ENCODE results near the gene MTRR. TPM values are rescaled to one million over a fixed set of nuclear protein-coding genes. Genes with fewer than 3 reads are reported as not detected.

The MTRR gene
- 10 to 100 TPM; 52.9 to 55.0 TPM for total RNA-seq

- ChIA-PET CTCF (interaction anchor here (1.0 to 1.6 kb wide), 2 partner anchors 11 to 12 kb away, joined by 4 to 6 read pairs; no protein-coding TSS in a partner anchor), POLR2A (interaction anchor here (0.7 to 1.3 kb wide), 3 partner anchors 9 to 12 kb away, joined by 3 to 8 read pairs (median 6); no protein-coding TSS in a partner anchor)
These were observed at the start of gene MTRR, which contains the start of gene FASTKD3 for GRCh38 chr5:7868773-7869473. TSS of gene MTRR (plus strand) at chr5:7869148. CDS start at chr5:7870795, 1,647 bp downstream. TSS of gene FASTKD3 (minus strand) at chr5:7869031. CDS start at chr5:7868083, 948 bp downstream.

- ChIA-PET POLR2A (no interaction called here), CTCF (no interaction called here)
These were observed 46.5 kb upstream of the MTRR start for GRCh38 chr5:7822449-7822848.

- CTCF ChIA-PET: interaction anchor here (0.9 kb wide), 1 partner anchor 25 kb away, joined by 5 read pairs; no protein-coding TSS in a partner anchor
These were observed 45.4 kb upstream of the MTRR start for GRCh38 chr5:7823594-7823993.

GRCh38 chr5:7824995-7825394, 44.0 kb upstream of the MTRR start:
- ChIA-PET CTCF (interaction anchor here (1.2 kb wide), 1 partner anchor 8 kb away, joined by 4 read pairs; no protein-coding TSS in a partner anchor), POLR2A (no interaction called here)

More at GRCh38 chr5:7823594-7823993, 45.4 kb upstream of the MTRR start:
- POLR2A ChIA-PET: no interaction called here

GRCh38 chr5:7825630-7826029, 43.3 kb upstream of the MTRR start:
- ChIA-PET CTCF (interaction anchor here (1.2 kb wide), 1 partner anchor 9 kb away, joined by 4 read pairs; no protein-coding TSS in a partner anchor), POLR2A (no interaction called here)

- CTCF ChIA-PET: no interaction called here
- POLR2A ChIA-PET: no interaction called here
These were observed 41.3 kb upstream of the MTRR start for GRCh38 chr5:7827610-7828009.

GRCh38 chr5:7828269-7828668, 40.7 kb upstream of the MTRR start:
- ChIA-PET POLR2A (no interaction called here), CTCF (no interaction called here)

GRCh38 chr5:7834982-7835381, 34.0 kb upstream of the MTRR start:
- POLR2A ChIA-PET: no interaction called here
- CTCF ChIA-PET: no interaction called here

- ChIA-PET POLR2A (no interaction called here), CTCF (no interaction called here)
These were observed 31.5 kb upstream of the MTRR start for GRCh38 chr5:7837403-7837802.

GRCh38 chr5:7842531-7842930, 26.4 kb upstream of the MTRR start:
- ChIA-PET POLR2A (no interaction called here), CTCF (no interaction called here)

- ChIA-PET CTCF (no interaction called here), POLR2A (no interaction called here)
These were observed 24.0 kb upstream of the MTRR start for GRCh38 chr5:7844901-7845300.

GRCh38 chr5:7845557-7845956, 23.4 kb upstream of the MTRR start:
- ChIA-PET CTCF (no interaction called here), POLR2A (no interaction called here)

- POLR2A ChIA-PET: no interaction called here
- CTCF ChIA-PET: interaction anchor here (0.6 kb wide), 1 partner anchor 29 kb away, joined by 7 read pairs; no protein-coding TSS in a partner anchor
These were observed 22.6 kb upstream of the MTRR start for GRCh38 chr5:7846327-7846726.

- POLR2A ChIA-PET: no interaction called here
- CTCF ChIA-PET: no interaction called here
These were observed 20.7 kb upstream of the MTRR start for GRCh38 chr5:7848296-7848695.

GRCh38 chr5:7849681-7850394, 19.1 kb upstream of the MTRR start:
- POLR2A ChIA-PET: no interaction called here
- CTCF ChIA-PET: no interaction called here

- CTCF ChIA-PET: no interaction called here
- POLR2A ChIA-PET: no interaction called here
These were observed 18.3 kb upstream of the MTRR start, which contains the start of gene CFAP90 for GRCh38 chr5:7850395-7851239. TSS of gene CFAP90 (minus strand) at chr5:7851133. CDS start at chr5:7851021, 112 bp downstream.

GRCh38 chr5:7851240-7851592, 17.7 kb upstream of the MTRR start:
- ChIA-PET POLR2A (no interaction called here), CTCF (no interaction called here)

GRCh38 chr5:7851617-7852289, 17.2 kb upstream of the MTRR start:
- ChIA-PET CTCF (no interaction called here), POLR2A (no interaction called here)

GRCh38 chr5:7852542-7852941, 16.4 kb upstream of the MTRR start:
- ChIA-PET POLR2A (no interaction called here), CTCF (no interaction called here)

- CTCF ChIA-PET: no interaction called here
- POLR2A ChIA-PET: no interaction called here
These were observed 16.0 kb upstream of the MTRR start for GRCh38 chr5:7852988-7853387.
